IPS DF 19.7 (cell line): ENCODE data around the gene ZNF550.
"Not testable (repeated sequence)": the region's sequence is repeated elsewhere in the genome, so short reads cannot be mapped to it uniquely, and the experiment has no call there.

ENCODE experiments used
- DNase-seq: peaks from one replicate; pipeline ENCODE4 v3.0.0-alpha.2; 2013; ENCODE audit warnings: low read depth, low spot score

ZNF550 gene

GRCh38 chr19:57527136-57527881 is 32.4 kb downstream of the ZNF550 start, which contains the start of gene ZNF549:
TSS of gene ZNF549 (plus strand) at chr19:57527356. CDS start at chr19:57527574, 218 bp downstream.
- peak; percentile 95 for DNase-seq

DNA sequence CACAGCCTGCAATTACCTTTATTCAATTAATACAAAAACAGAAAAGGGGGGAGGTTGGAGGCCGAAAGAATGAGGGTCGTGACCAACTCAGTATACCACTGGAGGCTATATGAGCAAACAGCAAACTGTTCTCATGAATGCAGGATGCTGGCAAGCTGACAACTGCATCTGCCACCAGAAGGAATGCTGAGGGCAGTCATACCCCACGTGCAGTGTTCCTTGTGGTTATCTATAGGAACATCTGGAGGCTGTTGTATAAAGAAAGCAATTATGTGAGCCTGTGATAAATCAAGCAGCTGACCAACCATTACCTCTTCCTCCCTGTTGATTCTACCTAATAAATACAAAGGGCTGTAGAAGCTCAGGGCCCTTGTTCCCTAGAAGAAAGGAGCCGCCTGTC is 41.6 kb downstream of the ZNF550 start:
- DNase-seq = not testable (repeated sequence)

DNA sequence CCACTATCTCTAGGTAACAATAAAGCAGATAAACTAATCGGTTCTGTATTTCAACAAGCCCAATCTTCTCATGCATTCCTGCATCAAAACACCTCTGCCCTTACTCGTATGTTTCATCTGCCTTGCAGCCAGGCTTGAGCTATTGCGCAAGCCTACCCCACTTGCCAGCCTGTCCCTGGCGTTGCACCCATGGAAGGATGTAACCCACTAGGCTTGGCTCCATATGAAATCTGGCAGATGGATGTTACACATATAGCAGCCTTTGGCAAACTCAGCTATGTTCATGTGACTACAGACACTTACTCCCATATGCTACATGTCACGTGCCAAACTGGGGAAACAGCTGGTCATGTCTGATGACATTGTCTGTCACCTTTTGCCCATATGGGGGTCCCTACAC is 44.4 kb downstream of the ZNF550 start:
- DNase-seq = no peak

DNA sequence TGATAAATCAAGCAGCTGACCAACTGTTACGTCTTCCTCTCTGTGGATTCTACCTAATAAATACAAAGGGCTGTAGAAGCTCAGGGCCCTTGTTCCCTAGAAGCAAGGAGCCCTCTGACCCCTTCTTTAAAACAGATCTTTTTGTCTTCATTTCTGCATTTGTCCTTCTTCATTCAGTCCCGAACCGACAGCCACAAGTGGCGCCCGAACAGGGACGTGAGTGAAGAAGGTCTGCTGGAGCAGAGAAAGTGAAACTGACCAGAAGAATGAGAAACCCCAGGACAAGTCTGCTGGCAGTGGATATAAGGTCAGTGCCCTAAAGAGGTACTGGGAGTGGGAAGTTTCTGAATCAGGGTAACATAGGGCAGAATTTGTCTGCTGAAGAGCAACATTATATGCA is 46.8 kb downstream of the ZNF550 start:
- no peak for DNase-seq

DNA sequence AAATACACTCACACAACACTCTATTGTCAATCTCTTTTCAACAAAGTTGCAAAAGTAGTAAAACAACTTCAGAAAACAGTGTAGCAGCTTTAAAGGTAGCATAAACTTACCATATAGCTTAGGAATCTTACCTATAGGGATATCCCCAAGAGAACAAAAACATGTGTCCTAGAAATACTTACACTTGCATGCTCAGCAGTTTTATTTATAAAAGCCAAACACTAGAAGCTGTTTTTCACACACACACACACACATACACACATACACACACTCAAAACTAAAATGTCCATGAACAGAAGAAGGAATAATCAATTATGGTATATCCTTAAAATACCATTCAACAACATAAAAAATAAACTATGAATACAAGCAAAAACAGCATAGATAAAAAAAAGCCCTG is 48.2 kb downstream of the ZNF550 start:
- DNase-seq = no peak

DNA sequence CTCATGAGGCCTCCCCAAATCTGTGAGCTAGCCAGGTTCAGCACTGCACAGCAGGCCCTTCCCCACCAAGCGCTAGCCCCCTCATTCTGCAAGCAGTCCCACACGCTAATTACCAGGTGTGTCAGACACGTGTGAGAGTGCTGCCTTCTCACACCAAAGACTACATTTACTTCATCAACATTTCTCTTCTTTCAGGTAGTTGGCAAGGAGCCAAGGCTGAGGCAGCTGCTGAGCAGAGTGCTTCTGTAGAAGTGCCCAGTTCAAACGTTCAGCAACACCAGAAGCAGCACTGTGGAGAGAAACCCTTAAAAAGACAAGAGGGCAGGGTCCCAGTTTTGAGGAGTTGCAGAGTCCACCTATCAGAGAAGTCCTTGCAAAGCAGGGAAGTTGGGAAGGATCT is 53.5 kb downstream of the ZNF550 start:
- no peak for DNase-seq

- not testable (repeated sequence) for DNase-seq
Observed at GRCh38 chr19:57500400-57500799, 59.3 kb downstream of the ZNF550 start.

- peak; percentile 87 for DNase-seq
Observed at GRCh38 chr19:57499680-57500395, 59.8 kb downstream of the ZNF550 start, which contains the start of gene ZNF773. TSS of gene ZNF773 (plus strand) at chr19:57499938. CDS start at chr19:57500081, 143 bp downstream.

DNA sequence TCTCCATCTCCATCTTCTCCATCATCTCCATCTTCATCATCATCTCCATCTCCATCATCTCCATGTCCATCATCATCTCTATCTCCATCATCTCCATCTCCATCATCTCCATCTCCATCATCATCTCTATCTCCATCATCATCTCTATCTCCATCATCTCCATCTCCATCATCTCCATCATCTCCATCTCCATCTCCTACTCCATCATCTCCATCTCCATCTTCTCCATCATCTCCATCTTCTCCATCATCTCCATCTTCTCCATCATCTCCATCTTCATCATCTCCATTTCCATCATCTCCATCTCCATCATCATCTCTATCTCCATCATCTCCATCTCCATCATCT is 60.4 kb downstream of the ZNF550 start:
- not testable (repeated sequence) for DNase-seq

GRCh38 chr19:57488299-57488644 is 71.4 kb downstream of the ZNF550 start:
- DNase-seq = not testable (repeated sequence)

DNA sequence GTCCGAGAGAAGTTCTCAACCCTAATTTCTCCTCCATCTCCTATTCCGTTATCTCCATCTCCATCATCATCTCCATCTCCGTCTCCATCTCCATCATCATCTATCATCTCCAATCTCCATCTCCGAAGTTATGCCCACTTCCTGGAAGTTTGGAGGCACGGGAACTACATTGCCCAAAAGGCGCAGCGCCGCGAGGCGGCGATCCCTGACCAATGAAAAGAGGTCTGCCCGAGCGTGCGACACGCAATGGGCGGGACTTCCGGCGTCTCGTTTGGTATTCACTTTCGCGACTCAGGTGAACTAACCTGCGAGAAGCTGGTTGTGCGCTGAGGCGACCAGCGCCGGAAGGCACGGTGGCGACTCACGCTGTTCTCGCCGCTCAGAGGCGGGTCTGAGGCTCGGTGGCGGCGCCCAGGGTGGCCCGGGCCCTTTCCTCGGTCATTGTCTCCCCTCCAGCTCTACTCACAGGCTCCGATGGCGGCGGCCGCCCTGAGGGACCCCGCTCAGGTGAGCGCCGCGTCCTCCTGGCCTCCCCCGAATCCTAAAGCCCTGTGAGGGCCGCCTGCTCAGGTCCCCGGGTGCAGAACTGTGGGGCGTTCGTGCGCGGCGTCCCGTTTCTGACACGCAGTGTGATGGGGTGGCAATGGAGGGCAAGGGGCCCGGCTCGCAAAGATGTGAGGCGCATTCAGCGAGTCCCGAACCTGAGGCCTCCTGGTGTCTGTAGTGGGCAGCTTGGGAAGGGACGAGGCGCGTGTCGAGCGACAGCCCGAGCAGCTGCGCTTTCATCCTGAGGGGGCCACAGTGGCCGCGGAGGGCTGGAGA is 72.0 kb downstream of the ZNF550 start, which contains the start of gene ZNF419:
Gene ZNF419 (plus strand): TSS at position 274 of the 822 bp plus-strand sequence. CDS start 201 bp downstream, at position 475.
- peak; percentile 87 for DNase-seq
